HCT116 (cell line): ENCODE data around the gene MYOT.

Experiments used
- ELF1 ChIP-seq: IDR thresholded peaks from 2 replicates; pipeline ENCODE4 v1.6.1; 2012; ENCODE audit warnings: low read depth, borderline replicate concordance
- EZH2 ChIP-seq: fragments of 200-600 bp; sonication (generic); IDR thresholded peaks from 2 replicates; pipeline ENCODE4 v1.6.1; 2017; ENCODE audit warnings: antibody characterized with exemption, mixed run types
- EZH2phosphoT487 ChIP-seq: fragments of 200-600 bp; IDR thresholded peaks from 2 replicates; pipeline ENCODE4 v1.6.1; 2018; ENCODE audit warnings: antibody characterized with exemption, borderline replicate concordance
- MAX ChIP-seq: IDR thresholded peaks from 2 replicates; pipeline ENCODE4 v1.6.1; 2012
- POLR2A ChIP-seq: IDR thresholded peaks from 2 replicates; pipeline ENCODE4 v1.7.0; 2011; ENCODE audit warnings: borderline replicate concordance; ENCODE audit not compliant: insufficient read depth, insufficient read length; ENCODE audit errors: extremely low read depth
- POLR2AphosphoS5 ChIP-seq: IDR thresholded peaks from 2 replicates; pipeline ENCODE4 v1.6.1; 2011; ENCODE audit warnings: mild to moderate bottlenecking, low read depth, low read length, moderate library complexity
- REST ChIP-seq: IDR thresholded peaks from 2 replicates; pipeline ENCODE4 v1.6.1; 2012; ENCODE audit warnings: low read depth
- TCF7L2 ChIP-seq: IDR thresholded peaks from 2 replicates; pipeline ENCODE4 v1.7.0; 2011; ENCODE audit warnings: borderline replicate concordance, inconsistent platforms; ENCODE audit not compliant: insufficient read depth, insufficient read length; ENCODE audit errors: extremely low read depth
- TF ChIP-seq, protein P1 (sequence below), 3 experiments: fragments of 200-600 bp in 1 of 3; sonication (generic) in 1 of 3; IDR thresholded peaks in 2 of 3; conservative IDR thresholded peaks in 1 of 3; 2 replicates each; pipeline ENCODE4 v1.5.1; 2012 to 2017; ENCODE audit warnings: low read depth in 2 of 3, low read length in 2 of 3, antibody characterized with exemption in 1 of 3, borderline replicate concordance in 1 of 3, control low read depth in 1 of 3, mild to moderate bottlenecking in 1 of 3, mixed read lengths in 1 of 3, mixed run types in 1 of 3, moderate library complexity in 1 of 3; ENCODE audit not compliant: insufficient read depth in 1 of 3

GRCh38 chr5:137872466-137872865, 4.8 kb downstream of the MYOT start:
- TF ChIP-seq TCF7L2 (no peak), REST (no peak), POLR2AphosphoS5 (no peak), MAX (no peak), POLR2A (no peak), EZH2 (no peak), EZH2phosphoT487 (no peak), ELF1 (no peak)
- TF ChIP-seq, protein P1, sequence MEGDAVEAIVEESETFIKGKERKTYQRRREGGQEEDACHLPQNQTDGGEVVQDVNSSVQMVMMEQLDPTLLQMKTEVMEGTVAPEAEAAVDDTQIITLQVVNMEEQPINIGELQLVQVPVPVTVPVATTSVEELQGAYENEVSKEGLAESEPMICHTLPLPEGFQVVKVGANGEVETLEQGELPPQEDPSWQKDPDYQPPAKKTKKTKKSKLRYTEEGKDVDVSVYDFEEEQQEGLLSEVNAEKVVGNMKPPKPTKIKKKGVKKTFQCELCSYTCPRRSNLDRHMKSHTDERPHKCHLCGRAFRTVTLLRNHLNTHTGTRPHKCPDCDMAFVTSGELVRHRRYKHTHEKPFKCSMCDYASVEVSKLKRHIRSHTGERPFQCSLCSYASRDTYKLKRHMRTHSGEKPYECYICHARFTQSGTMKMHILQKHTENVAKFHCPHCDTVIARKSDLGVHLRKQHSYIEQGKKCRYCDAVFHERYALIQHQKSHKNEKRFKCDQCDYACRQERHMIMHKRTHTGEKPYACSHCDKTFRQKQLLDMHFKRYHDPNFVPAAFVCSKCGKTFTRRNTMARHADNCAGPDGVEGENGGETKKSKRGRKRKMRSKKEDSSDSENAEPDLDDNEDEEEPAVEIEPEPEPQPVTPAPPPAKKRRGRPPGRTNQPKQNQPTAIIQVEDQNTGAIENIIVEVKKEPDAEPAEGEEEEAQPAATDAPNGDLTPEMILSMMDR (IDR thresholded peaks at IDR 0.05 in 2 of 3, conservative IDR thresholded peaks at IDR 0.05 in 1 of 3; ENCODE audit: borderline replicate concordance in 1 of 3, insufficient read depth in 1 of 3, low read depth in 2 of 3, low read length in 2 of 3), result no peak
